HG02798 (cell line): ENCODE data around the gene KIN.
"Not testable (repeated sequence)": the region's sequence is repeated elsewhere in the genome, so short reads cannot be mapped to it uniquely, and the experiment has no call there.

Source experiments
- ATAC-seq: cut with Tn5 transposase; IDR thresholded peaks from one replicate; pipeline ENCODE4 v1.9.1; 2021; ENCODE audit warnings: mild to moderate bottlenecking; ENCODE audit not compliant: unreplicated experiment, poor library complexity

The KIN gene

GRCh38 chr10:7795605-7796004 lies 7.8 kb upstream of the KIN start:
- no peak for ATAC-seq

DNA sequence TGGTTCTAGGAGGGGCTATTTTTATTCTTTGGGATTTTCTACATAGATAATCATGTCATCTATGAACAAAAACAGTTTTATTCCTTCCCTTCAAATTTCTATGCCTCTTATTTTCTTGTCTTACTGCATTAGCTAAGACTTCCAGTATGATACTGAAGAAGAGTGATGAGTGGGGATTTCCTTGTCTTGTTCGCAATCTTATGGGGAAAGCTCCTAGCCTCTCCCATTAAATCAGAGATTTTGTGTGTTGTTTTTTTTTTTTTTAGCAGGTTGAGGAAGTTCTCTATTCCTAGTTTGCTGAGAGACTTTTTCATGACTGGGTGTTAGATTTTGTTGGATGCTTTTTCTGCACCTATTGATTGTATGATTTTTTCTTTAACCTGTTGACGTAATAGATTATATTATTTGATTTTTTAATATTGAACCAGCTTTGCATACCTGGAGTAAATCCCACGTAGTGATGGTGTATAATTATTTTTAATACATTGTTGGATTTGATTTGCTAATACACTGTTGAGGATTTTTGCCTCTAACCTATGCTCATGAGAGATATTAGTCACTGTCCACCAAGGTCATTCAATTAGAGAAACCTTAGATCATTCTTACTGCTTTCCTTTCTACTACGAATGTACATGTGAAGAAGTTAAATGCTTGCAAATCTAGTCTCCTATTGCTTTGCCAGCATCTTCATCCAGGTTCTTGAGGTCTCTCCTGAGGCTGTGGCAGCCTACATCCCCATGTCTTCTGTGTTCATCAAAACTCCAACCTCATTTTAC lies 6.6 kb upstream of the KIN start:
- ATAC-seq = no peak

DNA sequence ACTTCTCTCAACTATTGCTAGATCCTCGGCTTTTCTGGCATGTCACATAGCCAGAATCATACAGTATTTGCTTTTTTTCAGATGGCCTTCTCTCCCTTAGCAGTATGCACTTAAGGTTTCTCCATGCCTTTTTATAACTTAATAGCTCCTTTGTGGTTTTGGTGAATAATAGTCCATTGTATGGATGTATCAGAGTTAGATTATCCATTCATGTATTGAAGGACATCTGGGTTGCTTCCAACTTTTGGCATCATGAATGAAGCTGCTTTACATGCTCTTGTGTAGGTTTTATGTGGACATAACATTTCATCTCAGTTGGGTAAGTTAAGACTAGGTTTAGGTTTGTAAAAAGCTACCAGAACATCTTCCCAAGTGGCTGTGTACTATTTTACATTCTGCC lies 4.7 kb upstream of the KIN start:
- no peak for ATAC-seq

DNA sequence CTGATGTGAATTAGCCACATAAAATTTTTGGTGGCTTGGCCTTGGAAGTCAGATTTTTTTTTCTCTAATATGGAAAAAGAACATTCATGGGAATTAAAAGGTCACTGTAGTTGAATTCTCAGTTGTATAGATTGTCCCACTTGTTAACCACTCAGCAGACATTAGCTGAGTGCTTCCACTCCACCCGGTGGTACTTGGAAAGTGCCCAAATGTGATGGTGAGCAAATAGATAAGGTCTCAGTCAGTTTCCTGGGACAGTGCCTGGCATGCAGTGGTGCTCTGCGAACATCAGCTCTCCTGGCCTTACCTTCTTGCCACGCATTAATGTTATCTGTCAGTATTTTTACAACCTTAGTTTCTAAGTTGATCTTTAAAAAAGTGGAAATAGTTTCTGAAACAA lies 1.6 kb upstream of the KIN start:
- ATAC-seq = no peak

DNA sequence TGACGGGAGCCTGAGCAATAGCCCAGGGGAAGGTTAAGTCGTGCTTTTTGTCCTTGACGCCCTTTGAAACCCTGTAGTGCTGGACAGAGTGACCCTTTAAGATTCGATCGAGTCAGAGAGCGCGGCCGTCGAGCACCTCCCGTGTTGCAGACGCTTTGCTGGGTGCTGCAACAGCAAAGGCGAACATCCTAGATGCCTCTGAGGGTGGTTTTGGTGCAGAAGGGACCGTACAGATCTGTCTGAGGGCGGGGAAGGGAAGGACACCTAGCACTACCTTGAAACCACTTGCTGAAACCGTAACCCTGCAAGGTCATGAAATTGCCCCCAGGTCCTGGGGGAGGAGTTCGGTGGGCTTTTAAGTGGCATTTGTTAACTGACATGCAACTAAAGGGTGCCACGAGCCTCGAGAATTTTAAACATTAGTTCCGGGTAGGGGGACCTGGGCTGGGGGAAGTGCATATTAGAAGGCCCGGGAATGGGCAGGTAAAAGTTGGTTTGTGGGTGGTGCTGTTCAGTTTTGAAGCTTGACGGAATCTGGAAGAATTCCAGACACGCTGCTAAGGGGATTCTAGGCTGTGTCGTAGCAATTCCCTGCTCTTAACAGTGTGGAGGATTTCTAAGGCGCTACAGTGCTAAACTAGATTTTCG lies 970 bp upstream of the KIN start:
- peak; percentile 9 for ATAC-seq

DNA sequence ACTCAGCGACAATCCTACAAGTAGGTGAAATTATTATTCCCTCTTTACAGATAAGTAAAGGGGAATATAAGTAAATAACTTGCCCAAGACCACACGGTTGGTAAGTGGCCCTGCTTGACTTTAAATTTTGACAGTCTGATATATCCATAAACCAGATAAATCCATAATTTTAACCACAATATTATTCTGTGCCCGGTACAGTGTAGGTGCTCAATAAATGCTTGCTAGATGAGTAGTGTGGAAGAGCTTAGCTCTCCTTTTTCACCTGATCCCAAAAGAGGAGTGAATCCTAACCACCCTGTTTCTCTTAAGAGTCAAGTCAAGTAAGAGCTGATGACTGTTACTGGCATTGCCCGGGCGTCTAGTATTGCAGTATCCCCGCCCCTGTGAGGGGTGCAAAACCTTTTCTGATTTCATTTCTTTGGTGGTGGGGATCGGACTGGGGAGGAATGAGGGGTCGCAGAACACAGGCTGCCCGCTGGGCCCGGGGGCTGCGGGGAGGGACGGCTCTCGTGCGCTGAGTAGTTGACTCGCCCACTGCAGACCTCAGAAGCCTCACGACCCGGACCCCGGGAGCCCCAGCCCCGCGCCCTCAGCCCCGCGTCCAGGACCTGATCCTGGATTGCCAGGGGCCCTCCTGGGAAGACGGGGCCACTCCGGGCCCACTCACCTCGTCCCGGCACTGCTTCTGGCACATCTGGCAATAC lies 490 bp downstream of the KIN start:
- no peak for ATAC-seq

GRCh38 chr10:7786430-7786829 lies 1.4 kb downstream of the KIN start:
- ATAC-seq = no peak

GRCh38 chr10:7782194-7782593 lies 5.6 kb downstream of the KIN start:
- ATAC-seq = not testable (repeated sequence)

GRCh38 chr10:7776777-7777176 lies 11.0 kb downstream of the KIN start:
- ATAC-seq = no peak

DNA sequence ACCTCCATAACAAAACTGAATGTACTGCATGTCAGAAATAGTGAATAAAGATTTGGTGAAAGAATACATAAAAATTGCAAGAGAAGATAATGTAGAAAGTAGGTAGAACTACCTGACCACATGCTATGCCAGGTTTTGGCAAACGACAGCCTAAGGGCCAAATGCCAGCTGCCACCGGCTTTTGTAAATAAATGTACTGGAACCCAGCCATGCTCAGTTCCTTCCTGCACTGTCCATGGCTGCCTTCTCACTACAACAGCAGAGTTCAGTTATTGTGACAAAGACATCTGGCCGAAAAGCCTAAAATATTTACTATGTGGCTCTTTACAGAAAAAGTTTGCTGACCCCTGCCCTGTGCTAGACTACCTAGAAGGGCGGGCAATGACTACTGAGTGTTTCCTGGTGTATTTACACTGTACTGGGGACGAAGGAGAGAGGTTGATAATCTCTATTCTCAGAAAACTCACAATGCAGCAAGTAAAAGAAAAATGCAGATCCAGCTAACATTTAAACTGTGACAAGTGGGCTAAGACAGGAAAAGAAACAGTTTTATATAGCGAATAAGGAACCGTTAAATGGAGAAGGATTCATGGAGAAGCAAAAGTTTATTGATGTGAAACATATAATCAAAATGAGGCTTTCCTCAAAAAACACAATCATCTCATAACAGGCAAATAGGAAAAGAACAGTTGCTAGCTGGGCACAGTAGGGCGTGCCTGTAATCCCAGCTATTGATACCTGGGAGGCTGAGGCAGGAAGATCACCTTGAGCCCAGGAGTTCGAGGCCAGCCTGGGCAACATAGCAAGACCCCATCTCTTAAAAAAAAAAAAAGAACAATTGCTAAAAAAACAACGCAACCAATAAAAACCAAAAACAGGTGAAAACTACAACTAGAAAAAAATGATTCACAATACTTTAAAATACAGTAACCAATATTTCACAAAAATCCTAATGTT lies 13.7 kb downstream of the KIN start:
- ATAC-seq = no peak

- no peak for ATAC-seq
Measured at GRCh38 chr10:7768417-7768816, 19.4 kb downstream of the KIN start.

DNA sequence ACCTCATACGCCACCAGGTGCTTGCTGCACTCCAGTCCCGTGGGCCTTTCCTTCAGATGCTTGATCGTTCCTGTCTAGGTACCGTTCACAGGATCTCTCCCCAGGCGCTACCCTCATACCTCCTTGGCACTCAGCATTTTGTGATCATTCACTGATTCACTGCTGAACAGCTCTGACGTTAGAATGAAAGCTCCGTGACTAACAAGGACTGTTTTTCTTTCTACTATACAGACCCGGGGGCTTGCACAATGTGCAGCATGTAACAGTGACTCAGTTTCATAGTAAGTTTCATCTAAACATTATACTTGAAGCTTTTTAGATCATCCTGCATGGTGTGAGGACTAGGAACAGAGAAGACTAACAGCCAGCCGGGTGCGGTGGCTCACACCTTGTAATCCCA lies 20.6 kb downstream of the KIN start:
- no peak for ATAC-seq

DNA sequence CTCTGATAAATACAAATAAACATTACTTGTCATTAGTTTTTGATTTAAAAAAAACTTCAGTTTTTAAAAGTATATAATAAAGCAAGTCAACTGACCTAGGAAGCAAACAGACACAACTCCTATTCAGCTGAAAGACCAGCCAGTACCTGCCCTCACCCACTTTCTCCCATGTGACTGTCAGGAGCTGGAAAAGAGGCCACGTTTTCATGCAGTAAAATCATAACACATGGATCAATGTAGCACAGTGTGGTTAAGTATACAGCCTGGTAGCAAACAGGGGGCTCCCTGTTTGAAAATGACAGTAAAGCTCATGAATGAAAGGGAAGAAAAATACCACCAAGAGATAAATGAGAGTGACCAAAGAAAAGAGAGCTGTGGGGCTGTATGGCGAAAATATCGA lies 21.6 kb downstream of the KIN start:
- no peak for ATAC-seq

DNA sequence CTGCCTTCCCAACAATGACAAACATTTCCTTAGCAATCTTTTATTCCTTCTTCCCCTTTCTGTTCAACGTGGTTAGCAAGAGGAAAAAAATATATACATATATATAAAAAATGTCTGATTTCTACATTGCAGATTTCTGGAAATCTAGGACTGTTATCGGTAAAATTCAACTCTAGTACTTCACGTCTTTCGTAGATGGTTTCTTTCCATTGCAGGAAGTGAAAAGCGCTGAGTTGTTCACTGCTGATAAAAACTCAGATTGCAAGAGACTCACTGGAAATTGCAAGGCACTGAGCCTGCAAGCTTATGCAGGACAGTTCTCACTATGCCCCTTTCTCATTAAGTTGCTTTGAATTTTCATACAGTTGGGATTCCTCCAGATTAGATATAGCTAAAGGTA lies 23.9 kb downstream of the KIN start:
- no peak for ATAC-seq

DNA sequence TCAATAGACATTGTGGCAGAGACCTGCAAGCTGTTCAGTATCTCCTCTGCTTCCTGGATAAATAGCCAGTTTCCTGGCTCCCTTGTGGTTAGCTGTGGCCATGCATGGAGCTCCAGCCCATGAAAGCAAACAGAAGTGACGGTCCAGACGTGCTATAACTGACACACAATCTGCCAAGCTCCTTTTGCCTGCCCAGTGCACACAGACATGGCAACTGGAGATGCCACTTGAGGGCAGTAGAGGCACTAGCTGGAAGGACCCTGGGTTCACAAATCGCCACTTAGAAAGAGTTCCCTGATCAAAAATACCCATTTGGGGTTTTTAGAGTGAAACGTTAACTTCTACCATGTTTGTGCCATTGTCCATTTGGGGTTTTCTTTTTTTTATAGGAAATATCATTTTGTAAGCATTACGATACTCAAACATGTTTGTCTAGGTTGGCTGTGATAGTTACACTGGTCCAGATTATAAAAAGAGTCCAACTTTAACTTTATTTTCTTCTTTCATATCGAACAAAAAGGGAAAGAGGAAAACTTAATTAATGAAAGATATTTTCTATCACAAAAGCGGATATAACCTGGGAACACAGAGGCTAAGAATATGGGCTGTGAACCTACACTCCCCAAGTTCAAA lies 31.3 kb downstream of the KIN start:
- ATAC-seq = no peak

DNA sequence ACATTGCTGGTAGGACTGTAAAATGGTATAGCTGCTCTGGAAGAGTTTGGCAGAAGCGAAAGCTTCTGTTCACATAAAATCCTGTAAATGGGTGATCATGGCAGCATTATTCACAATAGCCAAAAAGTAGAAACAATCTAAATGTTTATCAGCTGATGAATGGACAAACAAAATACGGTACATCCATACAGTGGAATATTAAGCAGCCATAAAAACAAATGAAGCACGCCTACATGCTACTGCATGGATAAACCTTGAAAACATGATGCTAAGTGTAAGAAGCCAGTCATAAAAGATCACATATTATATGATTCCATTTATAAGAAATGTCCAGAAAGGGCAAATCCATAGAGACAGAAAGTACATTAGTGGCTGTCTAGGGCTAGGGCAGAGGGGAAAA lies 32.7 kb downstream of the KIN start:
- ATAC-seq = no peak

DNA sequence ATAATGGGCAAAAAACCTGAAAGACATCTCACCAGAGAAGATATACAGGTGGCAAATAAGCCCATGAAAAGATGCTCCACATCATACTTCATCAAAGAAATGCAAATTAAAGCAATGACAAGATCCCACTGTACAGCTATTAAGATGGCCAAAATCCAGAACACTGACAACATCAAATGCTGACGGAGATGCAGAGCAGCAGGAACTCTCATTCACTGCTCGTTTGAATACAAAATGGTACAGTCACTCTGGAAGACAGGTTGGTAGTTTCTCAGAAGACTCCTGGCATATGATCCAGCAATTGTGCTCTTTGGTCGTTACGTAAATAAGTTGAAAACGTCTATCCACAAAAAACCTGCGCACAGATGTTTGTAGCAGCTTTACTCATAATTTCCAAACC lies 35.5 kb downstream of the KIN start:
- no peak for ATAC-seq

DNA sequence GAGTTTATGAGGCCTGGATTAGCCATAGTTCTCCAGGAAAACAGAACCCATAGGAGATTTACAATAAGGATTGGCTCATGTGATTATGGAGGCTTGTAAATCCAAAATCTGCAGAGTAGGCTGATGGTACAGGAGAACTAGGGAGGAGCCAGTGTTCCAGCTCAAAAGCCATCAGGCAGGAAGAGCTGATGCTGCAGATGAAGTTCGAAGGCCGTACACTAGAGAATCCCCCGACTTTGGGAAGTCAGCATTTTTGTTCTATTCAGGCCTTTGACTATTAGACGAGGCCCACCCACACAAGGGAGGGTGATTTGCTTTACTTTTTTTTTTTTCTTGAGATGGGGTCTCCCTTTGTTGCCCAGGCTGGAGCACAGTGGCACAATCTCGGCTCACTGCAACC lies 37.6 kb downstream of the KIN start:
- no peak for ATAC-seq

DNA sequence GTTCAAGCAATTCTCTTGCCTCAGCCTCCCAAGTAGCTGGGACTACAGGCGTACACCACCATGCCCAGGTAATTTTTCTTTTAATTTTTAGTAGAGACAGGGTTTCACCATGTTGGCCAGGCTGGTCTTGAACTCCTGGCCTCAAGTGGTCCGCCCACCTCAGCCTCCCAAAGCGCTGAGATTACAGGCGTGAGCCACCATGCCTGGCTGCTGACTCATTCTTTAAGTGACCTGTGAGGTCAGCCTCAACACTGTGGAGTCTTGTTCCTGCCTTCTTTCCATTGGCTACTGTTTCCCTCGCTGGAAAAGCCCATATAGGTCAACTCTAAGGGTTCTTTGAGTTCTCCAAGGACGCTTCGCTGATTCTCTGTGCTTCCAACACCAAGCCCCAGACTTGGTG lies 39.2 kb downstream of the KIN start:
- not testable (repeated sequence) for ATAC-seq

GRCh38 chr10:7744307-7744706 lies 43.5 kb downstream of the KIN start:
- ATAC-seq = no peak
